Osteoblast (primary cell): ENCODE measurements around the gene PIEZO2. TPM values are rescaled to one million over a fixed set of nuclear protein-coding genes. Genes with fewer than 3 reads are reported as not detected.

Experiments
- DNase-seq: peaks from one replicate; pipeline ENCODE4 v3.0.0; 2011; ENCODE audit warnings: low spot score, mixed read lengths; ENCODE audit not compliant: insufficient read length; ENCODE audit errors: missing footprints
- H2AFZ ChIP-seq: 2 replicates; pipeline ENCODE4 v1.6.0; 2011; ENCODE audit warnings: mild to moderate bottlenecking, low read length
- H3K27ac ChIP-seq: 2 replicates; pipeline ENCODE4 v1.5.1; 2011; ENCODE audit warnings: mild to moderate bottlenecking, low read depth, low read length, moderate library complexity
- H3K27me3 ChIP-seq: 2 replicates; pipeline ENCODE4 v1.6.0; 2012; ENCODE audit warnings: mild to moderate bottlenecking, control low read depth, inconsistent platforms, low read length, moderate library complexity; ENCODE audit not compliant: insufficient read depth
- H3K36me3 ChIP-seq: 2 replicates; pipeline ENCODE4 v1.5.1; 2011; ENCODE audit warnings: mild to moderate bottlenecking, low read length, control low read depth, moderate library complexity; ENCODE audit not compliant: insufficient read depth
- H3K4me1 ChIP-seq: 2 replicates; pipeline ENCODE4 v1.5.1; 2011; ENCODE audit warnings: mild to moderate bottlenecking, low read length, control low read depth, moderate library complexity; ENCODE audit not compliant: insufficient read depth
- H3K4me2 ChIP-seq: 2 replicates; pipeline ENCODE4 v1.6.0; 2011; ENCODE audit warnings: mild to moderate bottlenecking, low read length; ENCODE audit not compliant: insufficient read depth
- H3K4me3 ChIP-seq: fragments of 200-600 bp; sonication (generic); 3 replicates; pipeline ENCODE4 v1.5.1; 2012; ENCODE audit warnings: mild to moderate bottlenecking, low read length, inconsistent platforms; ENCODE audit not compliant: insufficient read depth
- H3K79me2 ChIP-seq: 2 replicates; pipeline ENCODE4 v1.6.0; 2012; ENCODE audit warnings: mild to moderate bottlenecking, low read length, control low read depth, inconsistent platforms; ENCODE audit not compliant: insufficient read depth
- H3K9me3 ChIP-seq: 2 replicates; pipeline ENCODE4 v1.5.1; 2011; ENCODE audit warnings: low read depth, low read length, control low read depth
- H4K20me1 ChIP-seq: 2 replicates; pipeline ENCODE4 v1.6.0; 2012; ENCODE audit warnings: mild to moderate bottlenecking, low read length, control low read depth; ENCODE audit not compliant: insufficient read depth
- total RNA-seq: library from RNA; depleted of rRNA; stranded (reverse); fragments of >200 nt; gene quantifications from 2 replicates; pipeline ENCODE4 v1.2.3, GENCODE V29; 2012
- TF ChIP-seq, protein P1 (sequence below): IDR thresholded peaks from 2 replicates; pipeline ENCODE4 v1.5.1; 2011; ENCODE audit warnings: mild to moderate bottlenecking, low read depth, low read length, moderate library complexity; ENCODE audit errors: extremely low read depth

Gene PIEZO2
- total RNA-seq, 1 donor, result 46.7 TPM

GRCh38 chr18:10771053-10771709 lies 378.2 kb downstream of the PIEZO2 start:
- Histone ChIP-seq H3K27me3 (peaks cover 2% of the 10 kb centered on the region), H3K79me2 (no peaks in the 10 kb centered on the region), H3K4me3 (no peak overlapping the region), H3K4me1 (no peaks in the 10 kb centered on the region), H4K20me1 (no peaks in the 10 kb centered on the region), H2AFZ (no peak overlapping the region), H3K9me3 (no peaks in the 10 kb centered on the region), H3K36me3 (no peaks in the 10 kb centered on the region), H3K4me2 (no peak overlapping the region), H3K27ac (no peak overlapping the region)
- TF ChIP-seq, protein P1, sequence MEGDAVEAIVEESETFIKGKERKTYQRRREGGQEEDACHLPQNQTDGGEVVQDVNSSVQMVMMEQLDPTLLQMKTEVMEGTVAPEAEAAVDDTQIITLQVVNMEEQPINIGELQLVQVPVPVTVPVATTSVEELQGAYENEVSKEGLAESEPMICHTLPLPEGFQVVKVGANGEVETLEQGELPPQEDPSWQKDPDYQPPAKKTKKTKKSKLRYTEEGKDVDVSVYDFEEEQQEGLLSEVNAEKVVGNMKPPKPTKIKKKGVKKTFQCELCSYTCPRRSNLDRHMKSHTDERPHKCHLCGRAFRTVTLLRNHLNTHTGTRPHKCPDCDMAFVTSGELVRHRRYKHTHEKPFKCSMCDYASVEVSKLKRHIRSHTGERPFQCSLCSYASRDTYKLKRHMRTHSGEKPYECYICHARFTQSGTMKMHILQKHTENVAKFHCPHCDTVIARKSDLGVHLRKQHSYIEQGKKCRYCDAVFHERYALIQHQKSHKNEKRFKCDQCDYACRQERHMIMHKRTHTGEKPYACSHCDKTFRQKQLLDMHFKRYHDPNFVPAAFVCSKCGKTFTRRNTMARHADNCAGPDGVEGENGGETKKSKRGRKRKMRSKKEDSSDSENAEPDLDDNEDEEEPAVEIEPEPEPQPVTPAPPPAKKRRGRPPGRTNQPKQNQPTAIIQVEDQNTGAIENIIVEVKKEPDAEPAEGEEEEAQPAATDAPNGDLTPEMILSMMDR, result no peak
- no peak for DNase-seq

- Histone ChIP-seq H3K27me3 (no peaks in the 10 kb centered on the region), H3K4me2 (no peak overlapping the region), H3K9me3 (no peaks in the 10 kb centered on the region), H3K27ac (no peak overlapping the region), H3K36me3 (no peaks in the 10 kb centered on the region), H2AFZ (no peak overlapping the region), H3K4me3 (no peak overlapping the region), H3K79me2 (no peaks in the 10 kb centered on the region), H3K4me1 (no peaks in the 10 kb centered on the region), H4K20me1 (no peaks in the 10 kb centered on the region)
- DNase-seq, result no peak
- TF ChIP-seq, protein P1, result no peak
These were observed 379.1 kb downstream of the PIEZO2 start for GRCh38 chr18:10770264-10770663.

GRCh38 chr18:10768221-10768620 lies 381.1 kb downstream of the PIEZO2 start:
- H3K36me3 ChIP-seq, result no peaks in the 10 kb centered on the region
- H3K27ac ChIP-seq, result no peak overlapping the region
- no peaks in the 10 kb centered on the region for H3K9me3 ChIP-seq
- no peak overlapping the region for H3K4me3 ChIP-seq
- H3K4me1 ChIP-seq, result no peaks in the 10 kb centered on the region
- H3K79me2 ChIP-seq, result no peaks in the 10 kb centered on the region
- H3K4me2 ChIP-seq, result no peak overlapping the region
- H3K27me3 ChIP-seq, result no peaks in the 10 kb centered on the region
- no peak overlapping the region for H2AFZ ChIP-seq
- TF ChIP-seq, protein P1, result no peak
- no peaks in the 10 kb centered on the region for H4K20me1 ChIP-seq
- no peak for DNase-seq

- H3K4me1 ChIP-seq, result no peaks in the 10 kb centered on the region
- H3K4me2 ChIP-seq, result no peak overlapping the region
- DNase-seq, result no peak
- H3K27ac ChIP-seq, result no peak overlapping the region
- H3K36me3 ChIP-seq, result no peaks in the 10 kb centered on the region
- no peak overlapping the region for H3K4me3 ChIP-seq
- H4K20me1 ChIP-seq, result no peaks in the 10 kb centered on the region
- no peaks in the 10 kb centered on the region for H3K79me2 ChIP-seq
- no peaks in the 10 kb centered on the region for H3K9me3 ChIP-seq
- no peaks in the 10 kb centered on the region for H3K27me3 ChIP-seq
- TF ChIP-seq, protein P1, result no peak
- no peak overlapping the region for H2AFZ ChIP-seq
These were observed 381.7 kb downstream of the PIEZO2 start for GRCh38 chr18:10767658-10768057.
